RPMI7951 (cell line): ENCODE measurements around the gene KIF26A. TPM values are rescaled to one million over a fixed set of nuclear protein-coding genes. Genes with fewer than 3 reads are reported as not detected.

Experiments
- DNase-seq: peaks from one replicate; pipeline ENCODE4 v3.0.0-alpha.2; 2012; ENCODE audit warnings: low read depth
- total RNA-seq: library from RNA; depleted of rRNA; stranded (reverse); fragments of >200 nt; shearing (Covaris generic); gene quantifications from 2 replicates; pipeline ENCODE4 v1.2.3, GENCODE V29; 2014

KIF26A gene
- total RNA-seq, 1 experiment from 2014 or later, result not detected

GRCh38 chr14:104157016-104157928, 18.9 kb downstream of the KIF26A start:
- DNase-seq, result no peak

- DNase-seq, result no peak
Measured at GRCh38 chr14:104158827-104159798, 20.7 kb downstream of the KIF26A start.

GRCh38 chr14:104159990-104160389, 21.6 kb downstream of the KIF26A start:
- no peak for DNase-seq

GRCh38 chr14:104161602-104162367, 23.4 kb downstream of the KIF26A start:
- no peak for DNase-seq

GRCh38 chr14:104162495-104162894, 24.1 kb downstream of the KIF26A start:
- DNase-seq, result no peak

- DNase-seq, result no peak
Measured at GRCh38 chr14:104163541-104163940, 25.2 kb downstream of the KIF26A start.

- no peak for DNase-seq
Measured at GRCh38 chr14:104164041-104164440, 25.7 kb downstream of the KIF26A start.

GRCh38 chr14:104164512-104164911, 26.1 kb downstream of the KIF26A start:
- DNase-seq, result no peak

GRCh38 chr14:104166698-104167097, 28.3 kb downstream of the KIF26A start:
- no peak for DNase-seq

- no peak for DNase-seq
Measured at GRCh38 chr14:104168603-104169002, 30.2 kb downstream of the KIF26A start.

- no peak for DNase-seq
Measured at GRCh38 chr14:104169005-104169698, 30.8 kb downstream of the KIF26A start.

- no peak for DNase-seq
Measured at GRCh38 chr14:104169699-104170479, 31.5 kb downstream of the KIF26A start.

- no peak for DNase-seq
Measured at GRCh38 chr14:104171029-104171697, 32.8 kb downstream of the KIF26A start.

- no peak for DNase-seq
Measured at GRCh38 chr14:104171895-104172294, 33.5 kb downstream of the KIF26A start.

- DNase-seq, result no peak
Measured at GRCh38 chr14:104172349-104172748, 34.0 kb downstream of the KIF26A start.

GRCh38 chr14:104172880-104173279, 34.5 kb downstream of the KIF26A start:
- no peak for DNase-seq

- DNase-seq, result no peak
Measured at GRCh38 chr14:104174051-104174450, 35.7 kb downstream of the KIF26A start.

- no peak for DNase-seq
Measured at GRCh38 chr14:104175041-104175440, 36.7 kb downstream of the KIF26A start.

GRCh38 chr14:104175811-104176210, 37.4 kb downstream of the KIF26A start:
- no peak for DNase-seq

- no peak for DNase-seq
Measured at GRCh38 chr14:104176611-104177010, 38.2 kb downstream of the KIF26A start.
